Uterus (tissue), 4 donors: ENCODE data around the gene CBLL1. TPM values are rescaled to one million over a fixed set of nuclear protein-coding genes. Genes with fewer than 3 reads are reported as not detected.

Experiments used
- DNase-seq, 2 donors: peaks; one replicate each; pipeline ENCODE4 v3.0.0-alpha.2; 2019 to 2020
- H3K27ac ChIP-seq, 2 donors: fragments of 200-600 bp; sonication (generic); 1 replicate in 1 of 2; 2 replicates in 1 of 2; pipeline ENCODE4 v1.5.1; 2016 to 2018
- H3K27me3 ChIP-seq, 2 donors: fragments of 200-600 bp; sonication (generic); one replicate each; pipeline ENCODE4 v1.5.1; 2018 to 2019; ENCODE audit warnings: control low read depth in 1 of 2
- H3K36me3 ChIP-seq, 2 donors: fragments of 200-600 bp; sonication (generic); one replicate each; pipeline ENCODE4 v1.5.1; 2019; ENCODE audit warnings: control low read depth in 1 of 2
- H3K4me1 ChIP-seq, 2 donors: fragments of 200-600 bp; sonication (generic); one replicate each; pipeline ENCODE4 v1.5.1; 2018 to 2019; ENCODE audit warnings: control low read depth in 1 of 2
- H3K4me3 ChIP-seq, 2 donors: fragments of 200-600 bp; sonication (generic); 1 replicate in 1 of 2; 2 replicates in 1 of 2; pipeline ENCODE4 v1.5.1; 2018 to 2019; ENCODE audit warnings: mild to moderate bottlenecking in 1 of 2
- H3K9me3 ChIP-seq, 2 donors: fragments of 200-600 bp; sonication (generic); one replicate each; pipeline ENCODE4 v1.5.1; 2019; ENCODE audit warnings: control low read depth in 1 of 2
- CTCF ChIP-seq, 4 experiments: fragments of 200-600 bp in 2 of 4; fragments of 450-650 bp in 2 of 4; sonication (generic) in 2 of 4; IDR thresholded peaks; one replicate each; pipeline ENCODE4 v1.5.1; 2016 to 2019; ENCODE audit warnings: antibody characterized with exemption in 4 of 4, mild to moderate bottlenecking in 2 of 4, moderate library complexity in 1 of 4
- POLR2A ChIP-seq, 2 donors: fragments of 450-650 bp; IDR thresholded peaks; one replicate each; pipeline ENCODE4 v1.6.1; 2016; ENCODE audit warnings: antibody characterized with exemption in 2 of 2, mild to moderate bottlenecking in 1 of 2, moderate library complexity in 1 of 2
- intact Hi-C: fragments of 100-400 bp; cut with DNase I; formaldehyde crosslinking; loops from one replicate; pipeline ENCODE4 v1.15.1; 2023; ENCODE audit warnings: low total_unique reads
- total RNA-seq, 4 donors: library from RNA; depleted of rRNA in 3 of 4; stranded (reverse); fragments of >200 nt in 3 of 4; gene quantifications; one replicate each; pipeline versions ENCODE4 v1.1.0 to v1.2.4, GENCODE V29; 2014 to 2023
- donor health status: DM: yes; HTN: yes; CAD: no.

CBLL1 gene
- total RNA-seq, 4 donors from 2014 or later, result 22.3 to 54.1 (median 29.1) TPM

- H3K4me3 ChIP-seq, result no peak overlapping the region
- intact Hi-C loops, result no loop called here
- DNase-seq, result no peak
- no peaks in the 10 kb centered on the region for H3K9me3 ChIP-seq
- no peak overlapping the region for H3K27ac ChIP-seq
- H3K27me3 ChIP-seq, result no peaks in the 10 kb centered on the region
- H3K4me1 ChIP-seq, result no peaks in the 10 kb centered on the region
- no peaks in the 10 kb centered on the region for H3K36me3 ChIP-seq
- no peak for TF ChIP-seq POLR2A (IDR thresholded peaks at IDR 0.05)
These were observed 32.6 kb upstream of the CBLL1 start for GRCh38 chr7:107711301-107711700.

- Histone ChIP-seq H3K4me3 (no peak overlapping the region), H3K27me3 (no peaks in the 10 kb centered on the region), H3K4me1 (no peaks in the 10 kb centered on the region), H3K27ac (no peak overlapping the region), H3K9me3 (no peaks in the 10 kb centered on the region), H3K36me3 (no peaks in the 10 kb centered on the region)
- no peak for DNase-seq
- TF ChIP-seq CTCF (IDR thresholded peaks at IDR 0.05) (no peak), POLR2A (IDR thresholded peaks at IDR 0.05) (no peak)
- intact Hi-C loops, result no loop called here
These were observed 31.9 kb upstream of the CBLL1 start for GRCh38 chr7:107712025-107712424.

- H3K36me3 ChIP-seq, result no peaks in the 10 kb centered on the region
- no peak overlapping the region for H3K27ac ChIP-seq
- H3K27me3 ChIP-seq, result no peaks in the 10 kb centered on the region
- H3K4me1 ChIP-seq, result no peaks in the 10 kb centered on the region
- no peak overlapping the region for H3K4me3 ChIP-seq
- no peak for DNase-seq
- TF ChIP-seq POLR2A (IDR thresholded peaks at IDR 0.05) (no peak), CTCF (IDR thresholded peaks at IDR 0.05) (no peak)
- intact Hi-C loops, result no loop called here
- H3K9me3 ChIP-seq, result no peaks in the 10 kb centered on the region
These were observed 31.0 kb upstream of the CBLL1 start for GRCh38 chr7:107712896-107713295.

- Histone ChIP-seq H3K36me3 (no peaks in the 10 kb centered on the region), H3K27me3 (no peaks in the 10 kb centered on the region), H3K4me3 (no peak overlapping the region), H3K27ac (no peak overlapping the region), H3K4me1 (no peaks in the 10 kb centered on the region), H3K9me3 (no peaks in the 10 kb centered on the region)
- intact Hi-C loops, result no loop called here
- TF ChIP-seq POLR2A (IDR thresholded peaks at IDR 0.05) (no peak), CTCF (IDR thresholded peaks at IDR 0.05) (no peak)
- DNase-seq, result no peak
These were observed 28.4 kb upstream of the CBLL1 start for GRCh38 chr7:107715531-107715930.

- H3K9me3 ChIP-seq, result no peaks in the 10 kb centered on the region
- H3K4me1 ChIP-seq, result no peaks in the 10 kb centered on the region
- H3K27me3 ChIP-seq, result no peaks in the 10 kb centered on the region
- DNase-seq, result no peak
- H3K4me3 ChIP-seq, result no peak overlapping the region
- no peak overlapping the region for H3K27ac ChIP-seq
- TF ChIP-seq CTCF (IDR thresholded peaks at IDR 0.05) (no peak), POLR2A (IDR thresholded peaks at IDR 0.05) (no peak)
- no peaks in the 10 kb centered on the region for H3K36me3 ChIP-seq
- intact Hi-C loops, result no loop called here
These were observed 25.3 kb upstream of the CBLL1 start for GRCh38 chr7:107718456-107719193.
